Endothelial cell of umbilical vein (primary cell): ENCODE results near the gene RPS21. TPM values are rescaled to one million over a fixed set of nuclear protein-coding genes. Genes with fewer than 3 reads are reported as not detected.
A peak's percentile ranks its signal among the peaks of the same experiment; 100 is the strongest.

Experiments used
- BruUV-seq: library from RNA; stranded (reverse); fragments of 400-500 nt; replicated peaks from 2 replicates; lab custom pipeline; 2021; lab: Mats Ljungman, UMichigan
- CTCF ChIA-PET: fragments of 300-600, 350-600 bp; sonication (Branson Sonifier 250); formaldehyde crosslinking; loops from one replicate; lab custom pipeline; 2021; ENCODE audit warnings: antibody characterized with exemption, inconsistent platforms; lab: Charles Lee
- POLR2A ChIA-PET: fragments of 300-600, 350-600 bp; sonication (Branson Sonifier 250); formaldehyde crosslinking; loops from one replicate; lab custom pipeline; 2021; ENCODE audit warnings: antibody characterized with exemption, inconsistent platforms; lab: Charles Lee
- DNase-seq: peaks from one replicate; pipeline ENCODE4 v3.0.0-alpha.2; 2011; ENCODE audit warnings: low read depth, low spot score
- FAIRE-seq: peaks from 2 replicates; lab custom pipeline; 2011; peaks lifted over from hg19 to GRCh38; lab: Jason Lieb, UNC
- H2AFZ ChIP-seq: 2 replicates; pipeline ENCODE4 v1.6.0; 2012; ENCODE audit warnings: low read depth, low read length, control low read depth, inconsistent platforms
- H3K27ac ChIP-seq: 2 replicates; pipeline ENCODE4 v1.5.1; 2011; ENCODE audit warnings: low read depth, mild to moderate bottlenecking, control low read depth, low read length, moderate library complexity; ENCODE audit not compliant: insufficient read depth
- H3K27me3 ChIP-seq, 2 experiments: 2 replicates each; pipeline versions ENCODE4 v1.6.0 to v1.6.1; 2011; ENCODE audit warnings: low read length in 2 of 2, mixed read lengths in 1 of 2; ENCODE audit not compliant: control insufficient read depth in 2 of 2, insufficient read depth in 2 of 2
- H3K36me3 ChIP-seq, 2 experiments: 2 replicates in 1 of 2; 3 replicates in 1 of 2; pipeline ENCODE4 v1.5.1; 2011; ENCODE audit warnings: low read length in 2 of 2, mild to moderate bottlenecking in 1 of 2, moderate library complexity in 1 of 2; ENCODE audit not compliant: control insufficient read depth in 2 of 2, insufficient read depth in 2 of 2; ENCODE audit errors: extremely low read depth in 1 of 2
- H3K4me1 ChIP-seq: 3 replicates; pipeline ENCODE4 v1.5.1; 2011; ENCODE audit warnings: mild to moderate bottlenecking, low read length; ENCODE audit not compliant: control insufficient read depth, insufficient read depth; ENCODE audit errors: extremely low read depth
- H3K4me2 ChIP-seq: 2 replicates; pipeline ENCODE4 v1.6.1; 2011; ENCODE audit warnings: low read length, control low read depth, mixed read lengths; ENCODE audit not compliant: insufficient read depth
- H3K4me3 ChIP-seq, 3 experiments: fragments of 200-600 bp in 1 of 3; sonication (generic), shearing (Covaris generic) in 1 of 3; replicated peaks in 1 of 3; 2 replicates each; pipeline ENCODE4 v1.5.1; 2011 to 2016; ENCODE audit warnings: control low read depth in 3 of 3, low read length in 3 of 3, mild to moderate bottlenecking in 2 of 3, inconsistent platforms in 1 of 3, low read depth in 1 of 3, moderate library complexity in 1 of 3; ENCODE audit not compliant: insufficient read depth in 1 of 3
- H3K79me2 ChIP-seq: 2 replicates; pipeline ENCODE4 v1.6.0; 2012; ENCODE audit warnings: low read length, inconsistent platforms; ENCODE audit not compliant: control insufficient read depth, insufficient read depth
- H3K9ac ChIP-seq: replicated peaks from 2 replicates; pipeline ENCODE3; 2011; ENCODE audit warnings: low read length, control low read depth; ENCODE audit not compliant: insufficient read depth; ENCODE audit errors: extremely low read depth
- H3K9me1 ChIP-seq: replicated peaks from 3 replicates; pipeline ENCODE4 v1.6.0; 2011; ENCODE audit warnings: mild to moderate bottlenecking, low read length; ENCODE audit not compliant: control insufficient read depth, insufficient read depth; ENCODE audit errors: extremely low read depth
- H3K9me3 ChIP-seq: replicated peaks from 2 replicates; pipeline ENCODE4 v1.5.1; 2012; ENCODE audit warnings: low read length, inconsistent platforms; ENCODE audit not compliant: control insufficient read depth, insufficient read depth
- H4K20me1 ChIP-seq: replicated peaks from 2 replicates; pipeline ENCODE3; 2011; ENCODE audit warnings: mild to moderate bottlenecking, low read length; ENCODE audit not compliant: control insufficient read depth, insufficient read depth; ENCODE audit errors: extremely low read depth
- CTCF ChIP-seq, 2 donors: IDR thresholded peaks; 1 replicate in 1 of 2; 2 replicates in 1 of 2; pipeline ENCODE4 v1.5.1; 2011; ENCODE audit warnings: low read length in 2 of 2, mild to moderate bottlenecking in 2 of 2, moderate library complexity in 2 of 2, control low read depth in 1 of 2, inconsistent platforms in 1 of 2, low read depth in 1 of 2; ENCODE audit not compliant: insufficient read depth in 1 of 2; ENCODE audit errors: extremely low read depth in 1 of 2
- EZH2 ChIP-seq: IDR thresholded peaks from 2 replicates; pipeline ENCODE4 v1.6.1; 2012; ENCODE audit warnings: borderline replicate concordance, low read depth, mild to moderate bottlenecking, moderate library complexity, low read length, inconsistent platforms; ENCODE audit not compliant: severe bottlenecking
- FOS ChIP-seq: IDR thresholded peaks from 2 replicates; pipeline ENCODE4 v1.6.1; 2011; ENCODE audit warnings: mild to moderate bottlenecking, low read length, moderate library complexity, borderline replicate concordance; ENCODE audit not compliant: insufficient read depth
- GATA2 ChIP-seq: IDR thresholded peaks from 2 replicates; pipeline ENCODE4 v1.7.0; 2011; ENCODE audit warnings: low read depth, mild to moderate bottlenecking, moderate library complexity, mixed read lengths, low read length; ENCODE audit not compliant: insufficient read length, insufficient read depth
- JUN ChIP-seq: IDR thresholded peaks from 2 replicates; pipeline ENCODE4 v1.6.1; 2011; ENCODE audit warnings: borderline replicate concordance, low read depth; ENCODE audit not compliant: insufficient read length, insufficient read depth
- MAX ChIP-seq: IDR thresholded peaks from 2 replicates; pipeline ENCODE4 v1.6.1; 2011; ENCODE audit not compliant: insufficient read depth, insufficient read length
- MYC ChIP-seq: IDR thresholded peaks from one replicate; pipeline ENCODE4 v1.6.1; 2011; ENCODE audit warnings: mild to moderate bottlenecking, low read depth, low read length
- POLR2A ChIP-seq: IDR thresholded peaks from 2 replicates; pipeline ENCODE4 v1.6.1; 2012; ENCODE audit warnings: low read depth, mild to moderate bottlenecking, control low read depth, low read length
- POLR2AphosphoS5 ChIP-seq: IDR thresholded peaks from 2 replicates; pipeline ENCODE4 v1.6.1; 2012; ENCODE audit warnings: low read depth, mild to moderate bottlenecking, control low read depth, low read length, moderate library complexity; ENCODE audit not compliant: insufficient read depth
- dilution Hi-C: fragments of 300-500 bp; cut with MboI; formaldehyde crosslinking; loops from one replicate; pipeline ENCODE4 v1.15.0; 2019; ENCODE audit warnings: low sequenced_read_pairs; ENCODE audit not compliant: extremely low pct_ligation_motif_present
- intact Hi-C: fragments of 100-400 bp; cut with micrococcal nuclease; formaldehyde crosslinking; loops from one replicate; pipeline ENCODE4 v1.10.0; 2022
- polyA plus RNA-seq, 4 experiments: library from polyadenylated mRNA; depleted of rRNA in 3 of 4; stranded (reverse) in 3 of 4; unstranded in 1 of 4; fragments of >200 nt; gene quantifications; 2 replicates each; pipeline versions ENCODE4 v1.2.1 to v1.2.3, GENCODE V29; 2011 to 2012; ENCODE audit warnings: missing spikeins in 1 of 4
- total RNA-seq: library from RNA; stranded (reverse); gene quantifications from 2 replicates; pipeline ENCODE4 v1.2.3, GENCODE V29; 2021

RPS21 gene
- total and polyA plus RNA-seq, 2 donors (not counting 3 experiments of a cell fraction or from before 2014, with no cell fraction given): 1,644 to 7,710 TPM

GRCh38 chr20:62401331-62401779 lies 14.5 kb downstream of the RPS21 start:
- CTCF ChIA-PET: interaction anchor here (1.5 kb wide), 1 partner anchor 215 kb away, joined by 5 read pairs; no protein-coding TSS in a partner anchor
- Histone ChIP-seq H3K27me3 (no peaks in the 10 kb centered on the region), H3K9me1 (no peaks in the 10 kb centered on the region), H3K9me3 (no peaks in the 10 kb centered on the region), H4K20me1 (no peaks in the 10 kb centered on the region), H3K79me2 (peaks cover 5% of the 10 kb centered on the region), H3K4me1 (peaks cover 5% of the 10 kb centered on the region), H3K9ac (no peak overlapping the region), H3K4me3 (no peak overlapping the region), H3K36me3 (peaks cover 0 to 1% of the 10 kb centered on the region in 2 experiments), H3K4me2 (no peak overlapping the region), H2AFZ (no peak overlapping the region), H3K27ac (no peak overlapping the region)
- BruUV-seq: no TSS peak
- peak in 1 of 2 donors; percentile 7 for TF ChIP-seq CTCF (IDR thresholded peaks at IDR 0.05; ENCODE audit: extremely low read depth in 1 of 2, insufficient read depth in 1 of 2, low read depth in 1 of 2, low read length in 2 of 2)
- no peak for TF ChIP-seq MAX
- no peak for FAIRE-seq
- POLR2A ChIA-PET: interaction anchor here (0.5 kb wide), 1 partner anchor 15 kb away, joined by 7 read pairs; the partner anchor contains the start of gene RPS21
- dilution Hi-C loops (no loop called here), intact Hi-C loops (no loop called here)
- DNase-seq: no peak

- no peaks in the 10 kb centered on the region for H3K27me3 ChIP-seq
- BruUV-seq: no TSS peak
- H2AFZ ChIP-seq: no peak overlapping the region
- POLR2A ChIA-PET: no interaction called here
- no peak overlapping the region for H3K27ac ChIP-seq
- dilution Hi-C loops (no loop called here), intact Hi-C loops (no loop called here)
- H3K9me3 ChIP-seq: no peaks in the 10 kb centered on the region
- no peak overlapping the region for H3K9ac ChIP-seq
- no peak overlapping the region for H3K4me2 ChIP-seq
- peaks cover 11% of the 10 kb centered on the region for H3K4me1 ChIP-seq
- H3K4me3 ChIP-seq: no peak overlapping the region
- CTCF ChIA-PET: no interaction called here
- FAIRE-seq: no peak
- TF ChIP-seq FOS (no peak), JUN (no peak), GATA2 (no peak), MYC (no peak), POLR2AphosphoS5 (no peak), CTCF (IDR thresholded peaks at IDR 0.05; ENCODE audit: extremely low read depth in 1 of 2, insufficient read depth in 1 of 2, low read depth in 1 of 2, low read length in 2 of 2) (no peak), POLR2A (no peak), MAX (no peak), EZH2 (no peak)
- H3K79me2 ChIP-seq: peaks cover 7% of the 10 kb centered on the region
- H3K36me3 ChIP-seq: peaks cover 0 to 1% of the 10 kb centered on the region in 2 experiments
- DNase-seq: no peak
- H3K9me1 ChIP-seq: no peaks in the 10 kb centered on the region
- no peaks in the 10 kb centered on the region for H4K20me1 ChIP-seq
Measured at GRCh38 chr20:62402456-62403150, 15.7 kb downstream of the RPS21 start.
